HG03025 (cell line): Measurements from ENCODE around the gene SERAC1.

Experiments used
- ATAC-seq: cut with Tn5 transposase; IDR thresholded peaks from one replicate; pipeline ENCODE4 v1.9.1; 2021; ENCODE audit warnings: mild to moderate bottlenecking, moderate library complexity; ENCODE audit not compliant: unreplicated experiment, low FRiP score

Gene SERAC1

DNA sequence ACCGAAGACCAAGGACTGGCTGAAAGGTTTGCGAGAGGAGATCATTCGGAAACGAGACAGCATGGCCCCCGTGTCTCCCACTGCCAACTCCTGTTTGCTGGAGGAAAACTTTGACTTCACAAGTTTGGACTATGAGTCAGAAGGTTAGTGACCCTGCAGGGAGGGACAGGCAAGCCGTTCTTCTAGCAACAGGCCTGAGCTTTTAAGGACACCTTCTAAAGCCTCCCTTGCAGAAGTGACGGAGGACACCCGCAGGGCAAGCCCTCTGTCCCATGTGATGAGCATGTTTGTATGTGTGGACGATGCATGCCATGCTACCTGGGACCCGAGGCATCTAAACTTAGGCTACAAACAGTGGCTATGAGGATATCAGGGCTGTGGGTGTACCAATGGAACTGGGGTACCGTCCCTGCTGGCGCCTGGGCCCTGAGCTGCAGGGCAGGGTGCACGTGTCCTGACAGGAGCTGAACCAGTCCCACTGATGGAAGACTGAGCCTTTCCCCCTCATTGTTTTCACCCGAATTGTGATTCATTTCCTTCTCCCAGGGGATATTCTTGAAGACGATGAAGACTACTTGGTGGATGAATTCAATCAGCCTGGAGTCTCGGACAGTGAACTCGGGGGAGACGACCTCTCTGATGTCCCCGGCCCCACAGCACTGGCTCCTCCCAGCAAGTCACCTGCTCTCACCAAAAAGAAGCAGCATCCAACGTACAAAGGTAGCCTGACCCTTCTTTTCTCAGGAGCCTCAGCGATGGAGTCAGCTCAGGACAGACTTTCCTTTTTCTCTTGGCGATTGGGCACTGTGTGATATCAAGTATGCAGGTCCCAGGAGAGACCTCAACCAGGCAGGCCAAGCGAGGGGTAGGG lies 84.4 kb downstream of the SERAC1 start:
- ATAC-seq, result no peak

DNA sequence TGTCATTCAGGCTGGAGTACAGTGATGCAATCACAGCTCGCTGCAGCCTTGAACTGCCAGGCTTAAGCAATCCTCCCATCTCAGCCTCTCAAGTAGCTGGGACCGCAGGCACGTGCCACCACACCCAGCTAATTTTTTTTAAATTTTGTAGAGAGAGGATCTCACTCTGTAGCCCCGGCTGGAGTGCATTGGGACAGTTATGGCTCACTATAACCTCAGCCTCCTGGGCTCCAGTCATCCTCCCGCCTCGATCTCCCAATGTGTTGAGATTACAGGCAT lies 86.5 kb downstream of the SERAC1 start:
- no peak for ATAC-seq

DNA sequence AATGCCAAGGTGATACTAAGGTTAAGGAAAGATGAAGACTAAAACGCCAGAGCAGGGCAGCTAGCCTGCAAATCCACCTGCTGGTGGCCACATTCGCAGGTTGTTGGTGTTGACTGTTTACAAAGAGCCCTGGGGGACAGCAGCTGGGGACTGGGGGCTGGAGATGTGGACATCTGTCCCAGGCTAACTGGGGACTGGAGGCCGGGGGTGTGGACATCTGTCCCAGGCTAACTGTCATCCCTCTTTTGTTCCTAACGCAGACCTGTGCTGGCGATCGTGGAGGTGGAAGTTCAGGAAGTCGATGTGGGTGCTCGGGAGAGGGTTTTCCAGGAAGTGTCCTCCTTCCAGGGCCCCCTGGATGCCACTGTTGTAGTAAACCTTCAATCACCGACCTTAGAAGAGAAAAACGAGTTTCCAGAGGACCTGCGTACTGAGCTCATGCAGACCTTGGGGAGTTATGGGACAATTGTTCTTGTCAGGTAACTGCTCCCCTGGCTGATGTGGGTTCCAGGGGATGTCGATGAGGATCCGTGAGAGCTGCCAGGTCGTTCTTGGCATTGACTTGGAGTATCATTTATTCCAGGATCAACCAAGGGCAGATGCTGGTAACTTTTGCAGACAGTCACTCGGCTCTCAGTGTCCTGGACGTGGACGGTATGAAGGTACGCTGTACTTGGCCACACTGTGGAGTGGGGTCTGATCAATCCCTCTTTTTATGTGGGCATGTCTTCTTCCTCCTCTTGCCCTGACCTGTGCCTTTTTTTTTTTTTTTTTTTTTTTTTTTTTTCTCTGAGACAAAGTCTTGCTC lies 87.0 kb downstream of the SERAC1 start:
- no peak for ATAC-seq

DNA sequence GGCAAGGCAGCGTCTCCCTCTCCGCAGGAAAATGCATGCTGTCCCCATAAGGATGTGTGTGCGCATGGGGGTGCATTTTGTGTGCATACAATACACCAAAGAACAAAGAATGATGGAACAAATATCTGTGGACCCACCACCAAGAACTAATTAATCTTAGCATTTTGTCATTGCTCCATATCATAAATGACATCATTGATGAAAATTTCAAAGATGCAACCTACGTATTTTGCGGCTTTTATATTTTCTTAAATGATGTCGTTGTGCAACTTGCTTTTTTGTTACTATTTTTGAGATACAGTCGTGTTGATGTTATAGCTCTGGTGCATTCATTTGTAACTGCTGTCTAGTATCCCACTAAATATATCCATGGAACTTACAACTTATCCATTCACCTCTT lies 89.7 kb downstream of the SERAC1 start:
- ATAC-seq, result no peak

DNA sequence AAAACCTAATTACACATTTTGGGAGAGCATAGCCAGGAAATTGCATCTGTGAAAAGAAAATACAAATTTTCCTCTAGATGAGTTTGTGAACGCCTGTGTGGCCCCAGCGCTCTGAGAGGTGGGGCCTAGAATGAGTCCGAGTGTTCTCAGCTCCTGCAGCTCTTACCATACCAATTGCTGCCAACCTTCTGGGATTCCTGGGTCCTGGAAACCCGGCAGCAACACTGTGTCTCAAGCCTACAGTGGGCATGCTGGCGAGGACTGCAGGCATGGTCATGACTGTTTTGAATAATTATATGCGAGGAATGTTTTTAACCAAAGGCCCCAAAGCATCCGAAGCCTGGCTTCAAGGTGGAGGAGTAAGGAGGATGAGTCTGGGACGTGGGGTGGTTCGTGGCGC lies 90.4 kb downstream of the SERAC1 start:
- ATAC-seq, result no peak

DNA sequence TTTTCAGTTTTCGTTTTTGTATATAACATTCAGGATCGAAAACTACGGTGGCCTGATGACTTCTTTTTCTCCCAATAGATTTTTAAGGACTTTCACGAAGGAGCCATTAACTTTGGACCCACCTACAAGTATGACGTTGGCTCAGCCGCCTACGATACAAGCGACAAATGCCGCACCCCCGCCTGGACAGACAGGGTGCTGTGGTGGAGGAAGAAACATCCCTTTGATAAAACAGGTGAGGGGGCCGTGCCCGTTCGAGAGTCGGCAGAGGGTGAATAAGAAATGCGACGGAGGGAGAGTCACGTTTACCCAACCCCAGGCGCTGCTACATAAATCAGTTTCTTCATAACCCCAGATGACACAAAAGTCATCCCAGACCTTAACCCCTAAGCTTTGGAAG lies 91.5 kb downstream of the SERAC1 start:
- no peak for ATAC-seq

DNA sequence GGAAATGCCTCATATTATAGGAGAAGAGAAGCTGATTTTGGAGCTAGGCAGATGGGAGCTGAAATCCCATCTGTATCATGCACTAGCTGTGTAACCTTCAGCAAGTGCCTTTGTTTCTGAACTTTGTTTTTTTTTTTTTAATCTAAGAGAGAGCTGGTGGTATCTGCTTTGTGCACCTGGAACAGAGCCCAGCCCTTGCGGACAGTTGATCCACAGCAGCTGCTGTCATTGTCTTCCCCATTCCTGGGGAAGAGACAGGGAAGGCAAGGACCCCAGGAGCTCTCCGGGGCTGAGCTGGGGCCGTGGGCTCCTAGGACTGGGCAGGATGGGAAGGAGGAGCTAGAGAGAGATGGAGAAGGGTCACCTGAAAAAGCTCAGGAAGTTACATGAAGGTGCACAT lies 94.3 kb downstream of the SERAC1 start:
- ATAC-seq, result no peak

DNA sequence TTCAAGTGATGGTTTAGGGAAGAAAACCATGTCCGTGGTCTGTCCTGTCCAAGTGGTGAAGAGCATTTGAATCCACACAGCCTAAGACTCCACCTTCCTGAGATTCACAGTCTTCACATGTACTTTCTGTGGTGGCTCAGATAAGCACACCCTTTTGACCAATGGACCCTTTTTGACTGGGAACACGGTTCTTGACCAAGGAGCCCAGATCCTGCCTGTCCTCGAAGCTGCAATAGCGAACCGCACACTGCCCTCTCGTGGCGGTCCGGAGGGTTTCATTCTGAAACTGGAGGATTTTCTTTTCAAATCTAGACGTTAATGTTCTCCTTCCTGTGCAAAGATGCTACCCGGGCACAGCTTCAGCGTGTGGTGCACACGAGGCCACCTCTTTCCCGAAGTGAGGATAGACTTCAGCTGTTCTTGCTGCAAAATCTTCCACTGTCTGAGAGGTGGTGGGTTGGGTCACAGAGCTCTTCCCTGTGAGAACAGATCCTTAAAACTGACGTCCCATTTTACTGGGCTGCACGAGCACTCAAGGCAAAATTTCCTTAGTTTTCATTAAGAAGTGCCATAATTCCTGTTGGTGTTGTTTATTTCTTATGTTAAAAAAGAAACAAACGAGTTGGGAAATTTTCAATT lies 95.9 kb downstream of the SERAC1 start:
- no peak for ATAC-seq

DNA sequence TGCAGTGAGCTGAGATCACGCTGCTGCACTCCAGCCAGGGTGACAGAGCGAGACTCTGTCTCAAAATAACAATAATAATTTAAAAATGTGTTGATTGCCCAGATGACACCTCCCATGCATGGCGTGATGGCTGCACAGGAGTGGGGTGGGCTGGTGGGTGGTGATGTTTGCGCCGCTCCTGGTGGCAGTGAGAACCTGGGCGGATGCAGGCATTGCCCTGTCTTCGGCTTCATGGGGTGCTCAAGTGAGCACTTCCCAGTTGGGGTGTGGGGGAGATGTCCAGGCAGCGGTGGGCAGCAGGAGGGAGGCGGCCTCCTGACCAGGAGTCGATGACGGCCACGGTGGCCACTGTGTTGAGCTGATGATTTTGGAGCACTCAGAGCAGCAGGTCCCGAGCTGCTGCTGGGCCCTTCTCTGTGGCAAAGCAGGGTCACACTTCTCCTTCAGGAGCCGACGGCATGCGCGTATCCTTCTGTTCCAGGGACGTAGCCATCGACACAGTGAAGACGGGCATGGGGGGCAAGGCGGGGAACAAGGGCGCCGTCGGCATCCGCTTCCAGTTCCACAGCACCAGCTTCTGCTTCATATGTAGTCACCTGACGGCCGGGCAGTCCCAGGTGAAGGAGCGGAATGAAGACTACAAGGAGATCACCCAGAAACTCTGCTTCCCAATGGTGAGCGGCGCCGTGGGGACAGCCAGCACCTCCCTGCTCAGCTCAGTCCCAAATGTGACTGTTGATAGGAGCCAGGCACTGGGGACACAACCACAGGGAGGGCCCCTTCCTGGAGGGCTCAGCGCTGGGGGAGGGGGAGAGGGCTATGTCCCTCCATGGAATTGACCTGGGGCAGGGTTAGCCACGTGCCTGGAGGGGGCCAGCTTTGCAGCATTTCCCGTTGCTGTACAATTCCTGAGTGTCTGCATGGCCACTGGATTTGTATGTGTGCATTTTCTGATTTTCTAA lies 96.7 kb downstream of the SERAC1 start:
- ATAC-seq, result no peak

DNA sequence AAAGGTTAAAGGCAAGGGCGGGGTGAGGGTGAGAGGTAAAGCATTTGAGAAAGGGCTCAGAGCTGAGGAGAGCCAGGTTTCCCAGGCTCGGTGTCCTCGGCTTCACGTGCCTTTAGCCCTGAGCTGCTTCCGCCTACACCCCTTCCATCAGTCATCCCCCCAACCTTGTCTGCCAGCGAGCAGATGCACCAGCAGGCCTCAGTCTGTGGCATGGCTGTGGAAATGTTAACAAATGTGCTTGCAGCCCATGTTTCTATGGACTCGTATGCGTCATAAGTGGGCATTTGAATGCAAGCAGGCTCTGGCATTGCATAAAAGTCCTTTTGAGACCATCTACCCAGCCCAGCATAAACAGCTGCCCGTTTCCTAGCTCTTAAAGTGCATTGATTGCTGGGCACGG lies 97.5 kb downstream of the SERAC1 start:
- ATAC-seq, result no peak

DNA sequence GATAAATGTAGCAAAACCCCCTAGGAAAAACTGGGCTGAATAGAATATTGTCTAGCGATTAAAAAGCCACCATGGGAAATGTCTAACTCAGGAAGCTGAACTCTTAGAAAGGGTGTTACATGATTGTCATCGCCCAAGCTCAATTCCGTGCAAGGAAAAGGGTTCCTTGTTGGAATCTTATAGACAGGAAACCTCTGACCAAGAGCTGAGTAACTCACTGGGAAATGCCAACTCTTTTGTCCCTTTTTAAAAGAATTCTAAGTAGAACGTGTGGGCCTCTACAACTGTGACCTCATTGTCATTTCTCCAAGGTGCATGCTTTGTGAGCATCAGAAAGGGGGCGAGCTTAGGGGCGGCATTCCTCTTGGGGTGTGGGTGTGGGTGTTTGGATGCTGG lies 98.3 kb downstream of the SERAC1 start:
- no peak for ATAC-seq

DNA sequence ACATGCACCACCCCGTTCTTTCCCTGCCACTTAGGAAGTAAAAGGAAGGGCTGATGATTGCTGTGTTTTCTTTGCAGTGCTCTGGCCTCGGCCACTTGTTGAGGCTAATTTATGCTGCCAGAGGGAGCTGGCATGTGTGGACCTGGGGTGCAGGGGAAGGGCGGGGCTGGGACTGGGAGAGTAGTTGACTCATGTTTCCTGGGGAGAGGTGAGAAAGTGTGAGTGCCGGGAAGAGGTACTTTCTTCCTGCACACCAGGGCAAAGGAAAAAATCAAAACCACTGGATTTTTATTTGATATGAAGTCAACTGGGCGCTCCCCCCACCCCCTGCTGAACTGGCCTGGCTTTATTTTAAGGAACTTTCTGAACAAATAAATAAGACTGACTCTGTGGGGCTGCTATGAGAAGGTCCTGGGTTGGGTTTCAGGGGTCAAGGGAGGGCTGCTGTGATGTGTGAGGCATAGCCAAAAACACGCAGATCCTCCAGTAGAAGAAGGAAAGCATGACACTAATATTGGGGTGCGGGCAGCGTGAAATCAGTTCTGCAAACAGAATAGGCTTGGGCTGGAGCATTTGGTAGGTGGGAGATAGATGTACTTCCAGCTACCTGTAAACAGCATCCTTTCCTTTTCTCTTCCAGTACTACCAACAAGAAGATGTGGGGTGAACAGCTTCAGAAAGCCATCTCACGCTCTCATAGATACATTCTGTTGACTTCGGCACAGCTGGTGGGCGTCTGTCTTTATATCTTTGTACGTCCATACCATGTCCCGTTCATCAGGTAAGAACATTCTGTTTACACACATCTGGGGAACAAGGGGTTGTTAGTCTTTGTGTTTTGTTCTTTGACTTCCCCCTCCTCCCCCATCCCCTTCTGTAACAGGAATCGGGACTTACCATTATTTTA lies 98.9 kb downstream of the SERAC1 start:
- ATAC-seq, result no peak

DNA sequence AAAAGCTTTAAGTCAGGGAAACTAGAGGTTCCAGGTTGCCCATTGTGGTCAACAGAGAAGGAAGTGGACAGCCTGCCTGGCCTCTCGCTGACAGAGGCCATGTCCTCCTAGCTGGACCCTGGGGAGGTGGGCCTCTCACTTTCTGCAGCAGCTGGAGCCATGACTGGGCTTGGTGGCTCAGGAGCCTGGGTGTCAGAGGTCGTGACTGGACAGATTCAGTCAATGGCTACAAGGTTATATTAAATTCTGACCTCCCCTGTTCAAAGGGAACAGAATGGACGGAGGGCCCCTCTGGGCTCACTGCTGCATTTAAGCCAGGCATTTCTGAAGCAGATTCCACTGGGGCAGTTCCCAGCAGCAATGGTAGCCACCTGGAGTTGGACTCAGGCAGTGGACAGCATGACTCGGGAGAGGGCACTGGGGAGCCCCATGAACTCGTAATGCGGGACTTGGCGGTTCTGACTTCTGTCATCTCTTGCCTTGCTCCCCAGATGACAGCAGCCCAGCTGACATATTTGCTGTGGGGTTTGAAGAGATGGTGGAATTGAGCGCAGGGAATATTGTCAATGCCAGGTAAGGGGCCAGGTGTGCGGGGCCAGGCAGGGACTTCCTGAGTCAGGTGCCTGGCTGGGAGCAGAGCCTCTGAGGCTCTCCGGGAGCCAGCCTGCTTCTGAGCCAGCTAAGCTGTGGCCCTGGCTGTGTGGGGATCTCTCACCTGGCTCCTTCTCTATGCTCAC lies 99.7 kb downstream of the SERAC1 start:
- no peak for ATAC-seq

DNA sequence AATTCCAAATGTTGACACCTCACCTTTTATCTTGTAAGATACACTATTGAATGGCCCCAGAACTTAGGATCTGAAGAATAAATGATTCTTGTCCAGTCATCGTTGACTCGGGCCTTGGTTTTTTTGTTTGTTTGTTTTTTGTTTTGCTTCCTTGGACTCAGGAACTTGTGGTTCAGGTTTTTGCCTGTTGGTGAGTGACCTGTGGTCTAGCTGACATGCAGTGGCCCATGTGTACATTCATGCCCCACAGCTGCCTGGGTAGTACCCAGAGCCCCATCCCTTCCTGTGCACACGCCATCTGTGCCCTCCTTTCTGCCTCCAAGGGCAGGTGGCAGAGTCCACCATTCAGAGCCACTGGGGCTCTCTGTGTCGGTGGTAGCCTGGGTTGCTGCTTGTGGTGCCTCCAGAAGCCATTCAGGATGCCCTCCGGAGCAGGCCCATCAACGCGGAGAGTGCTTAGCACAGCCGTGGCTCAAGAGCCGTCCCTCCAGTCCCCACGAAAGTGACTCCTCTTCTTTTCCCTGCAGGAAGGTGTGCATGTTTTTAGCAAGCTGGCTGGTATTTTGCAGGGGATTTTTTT lies 100.5 kb downstream of the SERAC1 start:
- ATAC-seq, result no peak

DNA sequence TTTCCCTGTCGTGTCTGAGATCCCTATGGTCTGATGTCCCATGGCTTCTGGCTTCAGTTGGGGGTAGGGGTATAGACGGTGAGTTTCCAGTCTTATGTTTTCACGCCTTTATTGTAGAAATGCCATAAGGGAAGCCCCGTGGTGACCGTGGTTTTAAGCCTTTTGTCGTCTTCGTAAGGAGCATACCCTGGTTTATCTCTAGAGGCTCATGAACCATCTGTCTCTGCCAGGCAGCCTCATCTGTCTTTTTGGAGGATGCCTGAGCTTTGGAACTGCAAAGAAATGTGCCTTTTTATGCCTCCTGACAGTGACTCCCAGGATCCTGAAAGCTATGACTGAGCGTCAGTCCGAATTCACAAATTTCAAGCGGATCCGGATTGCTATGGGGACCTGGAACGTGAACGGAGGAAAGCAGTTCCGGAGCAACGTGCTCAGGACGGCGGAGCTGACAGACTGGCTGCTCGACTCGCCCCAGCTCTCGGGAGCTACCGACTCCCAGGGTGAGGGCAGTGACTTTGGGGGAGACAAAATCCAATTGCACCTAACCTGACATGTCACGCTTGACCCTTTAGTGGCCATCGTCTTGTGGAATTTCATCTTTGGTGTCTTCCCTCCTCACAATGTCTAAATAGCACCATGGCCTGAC lies 101.8 kb downstream of the SERAC1 start:
- ATAC-seq, result no peak

DNA sequence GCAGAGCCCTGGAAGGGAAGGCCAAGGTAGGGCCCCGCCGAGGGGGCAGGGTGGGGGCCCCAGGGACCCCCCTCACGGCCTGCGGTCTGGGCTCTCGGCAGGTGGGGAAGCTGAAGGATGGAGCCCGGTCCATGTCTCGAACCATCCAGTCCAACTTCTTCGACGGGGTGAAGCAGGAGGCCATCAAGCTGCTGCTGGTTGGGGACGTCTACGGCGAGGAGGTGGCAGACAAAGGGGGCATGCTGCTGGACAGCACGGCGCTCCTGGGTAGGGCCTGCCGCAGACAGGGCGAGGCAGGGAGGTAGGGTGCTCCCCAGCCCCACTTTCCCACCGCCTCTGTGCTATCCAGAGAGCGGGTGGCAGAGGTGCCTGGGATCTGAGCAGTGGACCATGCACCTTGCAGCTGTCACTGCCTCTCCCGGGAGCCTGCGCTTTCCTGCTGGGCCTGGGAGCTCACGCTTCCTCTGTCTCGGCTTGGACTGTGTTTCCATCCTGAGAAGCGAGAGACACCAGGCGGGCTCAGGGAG lies 103.3 kb downstream of the SERAC1 start:
- no peak for ATAC-seq

DNA sequence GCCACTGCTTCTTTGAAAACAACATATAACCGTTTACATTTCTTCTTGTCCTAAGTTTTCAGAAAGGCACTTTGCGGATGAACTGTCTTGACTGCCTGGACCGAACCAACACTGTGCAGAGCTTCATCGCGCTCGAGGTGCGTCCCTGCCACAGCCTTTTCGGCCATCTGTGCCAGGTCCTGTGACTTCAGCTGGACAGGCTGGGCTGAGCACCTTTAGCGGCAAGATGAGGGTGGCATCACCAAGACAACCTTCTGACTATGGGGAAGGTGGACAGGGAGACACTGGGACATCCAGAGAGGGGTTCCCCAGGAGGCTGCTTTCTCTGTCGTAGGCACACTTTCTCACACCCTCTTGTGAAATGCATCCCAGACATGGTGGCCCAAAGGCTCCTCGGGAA lies 104.3 kb downstream of the SERAC1 start:
- ATAC-seq, result no peak
